MM.1S (cell line): ENCODE measurements around the gene CHD2.

Experiments used
- DNase-seq: peaks from one replicate; pipeline ENCODE4 v3.0.0-alpha.2; 2015
- H2AFZ ChIP-seq: fragments of 300-600 bp; sonication (generic); 2 replicates; pipeline ENCODE4 v1.6.0; 2016; ENCODE audit warnings: antibody characterized with exemption, low read length
- H3F3A ChIP-seq: fragments of 300-600 bp; sonication (generic); 2 replicates; pipeline ENCODE4 v1.6.1; 2016; ENCODE audit warnings: mild to moderate bottlenecking, antibody characterized with exemption, low read length, moderate library complexity, mixed read lengths; ENCODE audit not compliant: insufficient read depth
- H3K27ac ChIP-seq: fragments of 300-600 bp; sonication (generic); 2 replicates; pipeline ENCODE4 v1.5.1; 2016; ENCODE audit warnings: mild to moderate bottlenecking, low read length
- H3K27me3 ChIP-seq: fragments of 300-600 bp; sonication (generic); replicated peaks from 2 replicates; pipeline ENCODE4 v1.6.0; 2016; ENCODE audit warnings: low read length; ENCODE audit not compliant: insufficient read depth
- H3K36me3 ChIP-seq: fragments of 300-600 bp; sonication (generic); replicated peaks from 2 replicates; pipeline ENCODE4 v1.6.1; 2016; ENCODE audit warnings: mild to moderate bottlenecking, low read length, mixed read lengths; ENCODE audit not compliant: insufficient read depth
- H3K4me1 ChIP-seq: fragments of 300-600 bp; sonication (generic); 2 replicates; pipeline ENCODE4 v1.6.1; 2016; ENCODE audit warnings: low read length, mixed read lengths
- H3K4me2 ChIP-seq: fragments of 300-600 bp; sonication (generic); 2 replicates; pipeline ENCODE4 v1.6.0; 2016; ENCODE audit warnings: low read depth, low read length
- H3K4me3 ChIP-seq: fragments of 300-600 bp; sonication (generic); 2 replicates; pipeline ENCODE4 v1.5.1; 2016; ENCODE audit warnings: low read length, mixed read lengths
- H3K79me2 ChIP-seq: fragments of 300-600 bp; sonication (generic); 2 replicates; pipeline ENCODE4 v1.6.1; 2016; ENCODE audit warnings: mixed run types, low read length, mixed read lengths
- H3K9ac ChIP-seq: fragments of 300-600 bp; sonication (generic); 2 replicates; pipeline ENCODE4 v1.6.1; 2016; ENCODE audit warnings: low read length, mixed read lengths
- H3K9me2 ChIP-seq: fragments of 300-600 bp; sonication (generic); replicated peaks from 2 replicates; pipeline ENCODE4 v1.6.1; 2016; ENCODE audit warnings: mild to moderate bottlenecking, low read length, mixed read lengths; ENCODE audit not compliant: insufficient read depth
- H3K9me3 ChIP-seq: fragments of 300-600 bp; sonication (generic); replicated peaks from 2 replicates; pipeline ENCODE4 v1.6.1; 2016; ENCODE audit warnings: mild to moderate bottlenecking, low read length, mixed read lengths; ENCODE audit not compliant: insufficient read depth
- H4K20me1 ChIP-seq: fragments of 300-600 bp; sonication (generic); 2 replicates; pipeline ENCODE4 v1.6.1; 2016; ENCODE audit warnings: mild to moderate bottlenecking, low read length, moderate library complexity, mixed read lengths; ENCODE audit not compliant: insufficient read depth
- EZH2 ChIP-seq: fragments of 300-600 bp; sonication (generic); optimal IDR thresholded peaks from 2 replicates; pipeline ENCODE3; 2017; ENCODE audit warnings: low read depth, mild to moderate bottlenecking, antibody characterized with exemption, low read length, mixed read lengths
- EZH2phosphoT487 ChIP-seq: fragments of 300-600 bp; sonication (generic); IDR thresholded peaks from 2 replicates; pipeline ENCODE4 v1.6.1; 2018; ENCODE audit warnings: antibody characterized with exemption, low read length
- TF ChIP-seq, protein P1 (sequence below): fragments of 300-600 bp; sonication (generic); IDR thresholded peaks from 2 replicates; pipeline ENCODE4 v1.5.1; 2016; ENCODE audit warnings: antibody characterized with exemption, low read length, mixed read lengths

CHD2 gene

DNA sequence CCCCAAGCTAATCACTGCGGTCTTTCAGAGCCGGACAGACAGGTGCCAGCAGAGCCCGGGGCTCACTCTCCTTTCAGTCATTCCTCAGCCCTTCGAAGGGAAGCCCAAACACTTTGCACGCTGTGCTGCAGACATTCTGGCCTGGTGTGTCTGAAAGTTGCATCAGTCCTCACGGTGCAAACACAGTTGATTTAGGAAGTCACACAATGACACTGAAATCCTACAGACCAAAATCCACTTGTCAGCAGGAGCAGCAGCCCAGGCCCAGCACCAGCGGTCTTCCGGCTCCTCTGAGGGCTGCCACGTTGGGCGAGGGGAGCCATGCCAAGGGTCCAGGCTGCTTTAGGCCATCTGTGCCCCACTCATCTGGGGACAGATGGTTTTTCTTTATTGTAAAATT lies 127.3 kb downstream of the CHD2 start:
- Histone ChIP-seq H3K27ac (no peak overlapping the region), H3K36me3 (peaks cover 5% of the 10 kb centered on the region; the same call in 1 of the 2 replicates), H3K4me1 (peaks cover 7% of the 10 kb centered on the region; the same call in 1 of the 2 replicates), H2AFZ (no peak overlapping the region), H3K79me2 (peaks cover 9% of the 10 kb centered on the region), H3K9me2 (no peaks in the 10 kb centered on the region), H3K9me3 (no peaks in the 10 kb centered on the region), H4K20me1 (no peaks in the 10 kb centered on the region), H3K9ac (no peak overlapping the region), H3K4me2 (no peak overlapping the region), H3F3A (peaks cover 13% of the 10 kb centered on the region), H3K4me3 (no peak overlapping the region), H3K27me3 (no peaks in the 10 kb centered on the region)
- TF ChIP-seq EZH2phosphoT487 (no peak), EZH2 (no peak)
- TF ChIP-seq, protein P1, sequence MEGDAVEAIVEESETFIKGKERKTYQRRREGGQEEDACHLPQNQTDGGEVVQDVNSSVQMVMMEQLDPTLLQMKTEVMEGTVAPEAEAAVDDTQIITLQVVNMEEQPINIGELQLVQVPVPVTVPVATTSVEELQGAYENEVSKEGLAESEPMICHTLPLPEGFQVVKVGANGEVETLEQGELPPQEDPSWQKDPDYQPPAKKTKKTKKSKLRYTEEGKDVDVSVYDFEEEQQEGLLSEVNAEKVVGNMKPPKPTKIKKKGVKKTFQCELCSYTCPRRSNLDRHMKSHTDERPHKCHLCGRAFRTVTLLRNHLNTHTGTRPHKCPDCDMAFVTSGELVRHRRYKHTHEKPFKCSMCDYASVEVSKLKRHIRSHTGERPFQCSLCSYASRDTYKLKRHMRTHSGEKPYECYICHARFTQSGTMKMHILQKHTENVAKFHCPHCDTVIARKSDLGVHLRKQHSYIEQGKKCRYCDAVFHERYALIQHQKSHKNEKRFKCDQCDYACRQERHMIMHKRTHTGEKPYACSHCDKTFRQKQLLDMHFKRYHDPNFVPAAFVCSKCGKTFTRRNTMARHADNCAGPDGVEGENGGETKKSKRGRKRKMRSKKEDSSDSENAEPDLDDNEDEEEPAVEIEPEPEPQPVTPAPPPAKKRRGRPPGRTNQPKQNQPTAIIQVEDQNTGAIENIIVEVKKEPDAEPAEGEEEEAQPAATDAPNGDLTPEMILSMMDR, result no peak
- no peak for DNase-seq

DNA sequence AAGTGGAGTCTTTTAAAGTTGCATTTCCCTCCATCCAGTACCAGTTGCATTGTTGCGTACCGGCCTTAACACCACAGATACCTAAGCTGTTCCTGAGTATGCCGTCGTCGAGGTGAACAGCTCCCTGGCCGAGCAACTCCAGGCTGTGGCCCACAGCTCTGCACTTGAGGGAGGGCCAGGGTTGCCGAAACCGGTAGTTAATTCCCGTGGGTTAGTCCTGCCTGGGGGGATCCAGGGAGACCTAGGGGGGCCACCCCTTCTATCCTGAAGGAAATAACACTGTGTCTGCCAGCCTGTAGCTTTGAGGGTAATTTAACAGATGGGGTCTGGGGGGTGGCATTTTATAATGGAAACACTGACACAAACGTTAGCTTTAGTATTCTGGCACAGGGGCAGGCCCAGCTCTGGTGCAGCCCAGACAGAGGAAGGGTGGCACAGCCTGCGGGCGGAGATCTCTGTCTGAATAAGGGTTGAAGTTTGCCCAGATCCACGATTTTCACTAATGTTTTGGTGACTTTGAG lies 128.0 kb downstream of the CHD2 start:
- Histone ChIP-seq H2AFZ (no peak overlapping the region), H3K27ac (no peak overlapping the region), H3K27me3 (no peaks in the 10 kb centered on the region), H3K4me2 (no peak overlapping the region), H3K9ac (no peak overlapping the region), H3K4me1 (peaks cover 7% of the 10 kb centered on the region; the same call in 1 of the 2 replicates), H3K4me3 (no peak overlapping the region), H3K9me2 (no peaks in the 10 kb centered on the region), H3K36me3 (peaks cover 5% of the 10 kb centered on the region; the same call in 1 of the 2 replicates), H4K20me1 (no peaks in the 10 kb centered on the region), H3K9me3 (no peaks in the 10 kb centered on the region), H3K79me2 (peaks cover 1% of the 10 kb centered on the region; the same call in 1 of the 2 replicates), H3F3A (peaks cover 13% of the 10 kb centered on the region)
- no peak for DNase-seq
- TF ChIP-seq, protein P1, result no peak
- no peak for TF ChIP-seq EZH2
- TF ChIP-seq EZH2phosphoT487, result no peak

DNA sequence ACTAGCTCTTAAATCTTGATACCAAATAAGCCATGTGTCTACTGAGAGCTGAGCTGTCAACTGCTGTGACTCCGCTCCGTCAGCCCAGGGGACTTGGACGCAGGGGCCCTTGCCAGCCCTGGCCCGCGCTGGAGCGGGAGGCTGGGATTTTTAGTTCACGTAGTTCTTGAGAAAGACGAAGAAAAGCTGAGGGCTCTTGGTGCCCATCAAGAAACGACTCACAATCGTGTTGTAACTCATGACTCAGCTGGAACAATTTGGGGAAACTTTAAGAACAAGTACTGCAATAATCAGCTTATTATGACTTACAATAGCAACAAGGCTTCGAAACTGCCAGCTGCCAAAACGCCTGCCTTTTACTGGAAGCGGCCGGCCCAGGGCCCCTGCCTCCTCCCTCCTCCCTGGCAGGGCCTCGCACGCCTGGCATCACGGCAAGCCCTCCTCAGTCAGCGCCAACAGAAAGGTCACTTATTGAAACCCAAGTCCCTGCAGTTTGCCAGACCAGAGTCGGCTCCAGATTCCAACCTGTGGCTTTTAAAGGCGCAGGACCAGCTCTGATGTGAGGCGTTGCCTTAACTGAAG lies 128.6 kb downstream of the CHD2 start:
- Histone ChIP-seq H3K9ac (no peak overlapping the region), H3K9me2 (no peaks in the 10 kb centered on the region), H4K20me1 (no peaks in the 10 kb centered on the region), H3K36me3 (peaks cover 5% of the 10 kb centered on the region; the same call in 1 of the 2 replicates), H3K27me3 (no peaks in the 10 kb centered on the region), H3K4me1 (peaks cover 7% of the 10 kb centered on the region; the same call in 1 of the 2 replicates), H3K4me2 (no peak overlapping the region), H3F3A (peaks cover 13% of the 10 kb centered on the region), H3K79me2 (no peaks in the 10 kb centered on the region), H3K4me3 (no peak overlapping the region), H3K27ac (no peak overlapping the region), H3K9me3 (no peaks in the 10 kb centered on the region), H2AFZ (no peak overlapping the region)
- TF ChIP-seq EZH2 (no peak), EZH2phosphoT487 (no peak)
- TF ChIP-seq, protein P1, result no peak
- no peak for DNase-seq
